SHP77 (cell line): ENCODE results near the gene PNMA6F.

Experiments
- DNase-seq, 2 experiments: peaks; one replicate each; lab custom pipeline; 2025; lab: John Stamatoyannopoulos, UW

PNMA6F gene

DNA sequence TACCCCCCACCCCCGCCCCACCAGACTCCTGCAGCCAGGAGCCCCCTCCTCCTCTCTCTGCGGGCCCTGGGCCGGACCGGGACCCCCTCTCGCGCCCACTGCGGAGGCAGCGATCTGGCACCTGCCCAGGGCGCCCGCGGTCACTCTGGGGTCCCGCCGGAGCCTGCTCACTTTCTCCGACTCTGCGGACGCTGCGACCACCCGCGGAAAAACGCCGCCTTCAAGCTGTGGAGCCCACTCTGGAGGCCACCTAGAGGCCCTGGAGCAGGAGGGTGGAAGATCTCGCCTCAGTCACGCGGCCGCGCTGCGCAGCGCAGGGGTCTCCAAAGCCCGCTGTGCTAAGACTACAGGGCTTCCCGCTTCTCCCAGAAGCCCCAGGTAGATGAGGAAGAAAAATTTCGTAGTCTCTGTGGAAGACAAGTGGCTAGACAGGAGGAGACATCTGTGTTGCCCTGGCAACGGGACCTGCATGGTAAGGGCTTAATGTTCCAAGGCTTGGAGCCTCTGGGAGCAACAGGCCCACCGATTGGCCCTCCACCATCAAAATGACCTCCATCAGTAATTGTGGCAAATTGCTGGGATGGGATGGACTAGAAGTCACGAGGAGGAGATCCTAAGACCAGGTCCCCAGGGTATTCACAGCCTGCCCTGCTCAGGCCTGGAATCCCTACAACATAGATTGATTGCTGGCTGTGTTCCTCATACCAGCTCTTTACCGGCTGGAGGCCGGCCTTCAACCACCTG, at the start of gene PNMA6F:
PNMA6F (minus strand) TSS at position 387 of the 744 bp plus-strand sequence. CDS start 1,093 bp downstream, outside the sequence.
- DNase-seq: no peak

DNA sequence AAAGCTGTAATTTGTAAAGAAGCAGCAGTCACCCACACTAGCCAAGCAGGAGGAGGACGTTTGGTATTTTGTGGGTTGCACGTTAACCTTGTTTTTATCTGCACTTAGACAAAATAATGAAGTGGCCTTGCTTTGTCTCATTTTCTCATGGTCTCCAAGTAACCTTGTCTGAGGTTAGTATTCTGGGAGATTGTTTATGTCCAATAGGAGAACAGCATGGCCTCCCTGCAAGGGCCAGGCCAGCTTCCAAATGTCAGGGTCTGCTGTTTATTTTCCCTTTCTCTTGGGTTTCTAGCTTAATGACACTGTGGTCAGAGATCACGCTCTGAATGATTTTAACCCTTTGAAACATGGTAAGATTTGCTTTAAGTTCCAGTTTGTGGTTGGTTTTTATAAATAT, 49.7 kb upstream of the PNMA6F start:
- no peak for DNase-seq

DNA sequence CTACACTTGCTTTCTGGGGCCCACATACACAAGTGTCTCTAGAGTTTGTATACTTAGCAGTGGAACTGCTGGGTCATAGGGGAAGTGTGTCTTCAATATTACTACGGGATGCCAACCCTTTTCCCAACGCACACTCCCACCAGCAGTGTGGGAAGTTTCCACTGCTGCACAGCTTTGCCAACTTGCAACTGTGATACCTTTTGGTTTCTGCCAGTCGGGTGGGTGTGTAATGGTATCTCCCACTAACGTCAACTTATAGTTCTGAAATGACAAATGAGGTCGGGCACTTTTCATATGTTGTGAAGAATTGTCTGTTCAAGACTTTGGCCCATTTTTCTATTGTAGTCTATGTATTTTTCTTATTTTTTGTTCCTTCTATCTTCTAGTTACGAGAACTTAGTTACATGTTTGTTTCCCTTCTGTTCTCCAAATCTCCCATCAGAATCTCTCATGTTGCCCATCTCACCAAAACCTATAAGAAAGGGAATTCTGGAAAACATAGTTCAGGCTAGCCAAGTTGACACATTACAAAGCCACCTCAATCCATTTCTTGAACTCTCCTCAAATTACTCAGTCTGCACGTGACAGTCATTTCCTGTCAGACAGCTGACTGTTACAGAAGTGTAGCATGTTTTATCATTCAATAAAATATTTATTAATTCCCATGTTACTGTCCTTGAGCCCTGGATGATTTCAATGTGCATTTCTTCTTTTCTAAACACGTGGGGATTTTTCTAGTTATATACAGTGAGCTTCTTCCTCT, 48.9 kb upstream of the PNMA6F start:
- DNase-seq: no peak

DNA sequence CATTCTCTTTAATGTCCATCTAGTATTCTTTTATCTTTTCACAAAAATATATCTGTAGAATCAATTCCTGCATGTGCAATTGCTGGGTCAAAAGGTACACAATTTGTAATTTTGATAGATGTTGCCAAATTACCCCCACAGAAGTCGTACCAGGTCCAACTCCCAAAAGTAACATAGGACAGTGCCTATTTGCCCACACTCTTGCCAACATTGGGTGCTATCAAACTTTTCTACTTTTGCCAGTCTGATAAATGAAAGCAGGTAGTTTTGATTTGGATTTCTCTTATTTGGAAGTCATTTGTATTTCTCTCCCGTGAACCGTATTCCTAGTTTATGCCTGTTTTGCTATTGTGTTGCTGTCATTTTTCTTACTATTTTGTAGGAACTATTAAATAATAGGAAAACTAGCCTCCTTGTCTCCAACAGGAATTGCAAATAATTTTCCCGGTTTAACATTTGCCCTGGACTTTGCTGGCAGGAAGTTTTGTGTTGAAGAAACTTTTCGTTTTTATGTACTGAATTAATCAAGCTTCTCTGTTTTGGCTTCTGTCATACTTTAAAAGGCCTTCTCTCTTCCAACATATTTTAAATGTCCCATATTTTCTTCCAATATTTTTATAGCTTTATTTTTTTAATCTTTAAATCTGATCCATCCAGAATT, 45.4 kb upstream of the PNMA6F start:
- DNase-seq: no peak

DNA sequence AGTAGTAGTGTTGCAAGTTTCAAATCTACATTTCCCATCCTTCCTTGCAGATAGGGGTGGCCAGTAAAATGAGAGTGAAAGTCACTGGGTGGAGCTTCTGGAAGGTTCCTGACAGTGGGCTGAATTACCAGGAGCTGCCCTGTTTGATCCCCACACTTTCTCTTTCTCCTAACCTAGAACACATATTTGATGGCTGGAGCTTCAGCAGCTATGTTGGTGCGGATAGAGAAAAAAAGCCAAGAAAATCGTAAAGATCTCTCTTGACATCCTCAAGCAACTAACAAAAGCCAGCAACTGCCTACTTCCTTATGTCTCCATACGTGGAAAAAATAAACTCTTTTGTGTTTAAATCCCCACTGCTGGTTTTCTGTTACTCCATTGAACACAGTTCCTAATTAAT, 44.6 kb upstream of the PNMA6F start:
- DNase-seq: no peak

DNA sequence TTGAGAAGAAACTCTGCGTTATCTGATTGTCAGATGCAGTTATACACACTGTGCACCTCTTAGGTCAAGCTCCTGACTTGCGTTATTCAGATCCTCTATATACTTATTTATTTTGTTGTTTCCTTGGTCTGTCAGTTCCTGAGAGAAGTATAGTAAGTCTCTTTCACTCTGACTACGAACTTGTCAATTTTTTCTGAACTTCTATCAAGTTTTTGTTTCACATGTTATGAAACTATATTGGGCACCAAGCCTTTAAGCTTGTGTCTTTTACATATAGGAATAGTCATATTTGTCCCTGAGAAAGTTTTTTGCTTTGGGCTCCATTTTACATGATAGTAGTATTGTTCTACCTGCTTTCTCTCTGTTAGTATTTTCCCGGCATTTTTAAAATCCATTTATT, 44.1 kb upstream of the PNMA6F start:
- no peak for DNase-seq

DNA sequence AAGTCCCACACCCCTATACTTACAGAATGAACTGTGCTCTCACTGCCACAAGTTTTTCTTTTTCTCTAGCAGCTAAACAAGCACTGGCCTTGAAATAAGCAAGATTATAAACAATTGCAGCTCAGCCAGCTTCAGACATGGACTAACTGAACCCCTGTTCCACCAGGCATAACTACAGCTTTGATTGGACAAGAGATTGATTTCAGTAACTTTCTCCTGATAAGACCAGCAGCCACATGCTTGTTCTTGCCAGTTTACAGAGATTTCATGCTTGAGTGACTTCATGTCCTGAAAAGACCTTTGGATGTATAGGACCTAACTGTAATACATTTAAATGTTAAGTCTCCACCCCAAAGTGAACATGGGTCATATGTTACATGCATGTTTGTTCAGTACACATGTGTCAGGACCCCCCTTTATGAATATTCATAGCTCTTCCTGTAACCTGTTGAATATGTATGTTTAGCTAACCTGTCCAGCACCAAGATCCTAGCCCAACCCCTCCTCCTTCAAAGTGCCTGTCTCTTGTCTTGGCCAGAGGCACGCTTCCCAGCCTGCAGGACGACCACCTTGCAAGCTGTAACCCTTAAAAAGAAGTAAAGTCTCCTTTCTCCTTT, 40.3 kb upstream of the PNMA6F start:
- DNase-seq: no peak

DNA sequence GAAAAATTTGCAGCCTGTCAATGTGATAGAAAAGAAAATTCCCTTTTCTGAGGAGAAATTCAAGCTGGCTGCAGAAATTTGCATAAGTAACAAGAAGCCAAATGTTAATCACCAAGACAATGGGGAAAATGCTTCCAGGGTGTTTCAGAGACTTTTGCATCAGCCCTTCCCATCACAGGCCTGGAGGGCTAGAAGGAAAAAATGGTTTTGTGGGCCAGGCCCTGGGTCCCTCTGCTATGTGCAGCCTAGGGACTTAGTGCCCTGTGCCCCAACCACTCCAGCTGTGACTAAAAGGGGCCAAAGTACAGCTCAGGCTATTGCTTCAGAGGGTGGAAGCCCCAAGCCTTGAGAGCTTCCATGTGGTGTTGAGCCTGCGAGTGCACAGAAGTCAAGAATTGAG, 36.3 kb upstream of the PNMA6F start:
- no peak for DNase-seq

DNA sequence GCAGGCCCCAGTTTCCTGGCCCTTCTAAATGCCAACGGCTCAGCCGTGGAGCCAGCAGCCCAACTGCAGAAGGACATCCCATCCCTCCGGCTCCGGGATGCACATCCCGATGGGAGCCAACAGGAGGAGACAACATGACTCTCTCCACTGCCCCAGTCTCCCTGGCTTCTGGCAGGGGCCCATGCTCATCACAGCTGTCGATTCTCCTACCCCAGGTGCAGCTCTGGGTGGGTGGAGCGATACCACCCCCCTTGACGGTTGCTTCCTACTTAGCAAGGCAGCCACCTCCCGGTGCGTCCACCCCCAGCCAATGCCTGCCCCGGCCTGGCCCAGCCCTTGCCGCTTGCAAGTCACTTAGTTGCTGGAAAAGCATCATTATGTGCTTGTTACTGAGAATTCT, 31.8 kb upstream of the PNMA6F start:
- no peak for DNase-seq

DNA sequence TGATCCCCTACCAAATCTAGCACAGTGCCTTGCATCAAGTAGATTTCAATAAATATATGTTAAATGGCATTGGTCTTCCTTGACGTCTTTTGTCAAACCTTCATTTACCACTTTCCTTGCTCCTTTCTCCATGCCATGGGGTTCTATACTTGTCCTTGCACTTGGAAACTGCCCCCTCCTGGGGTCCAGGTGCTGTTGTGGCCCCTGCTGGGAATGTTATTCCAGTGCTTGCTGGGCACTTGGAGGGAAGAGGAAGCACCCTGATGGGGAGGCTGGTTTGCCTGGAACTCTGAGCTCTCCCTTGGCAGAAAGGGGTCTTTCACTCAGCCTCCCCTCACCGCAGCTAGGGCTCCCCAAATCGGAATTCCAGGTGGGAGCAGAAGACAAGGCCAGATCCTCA, 31.3 kb upstream of the PNMA6F start:
- DNase-seq: no peak

DNA sequence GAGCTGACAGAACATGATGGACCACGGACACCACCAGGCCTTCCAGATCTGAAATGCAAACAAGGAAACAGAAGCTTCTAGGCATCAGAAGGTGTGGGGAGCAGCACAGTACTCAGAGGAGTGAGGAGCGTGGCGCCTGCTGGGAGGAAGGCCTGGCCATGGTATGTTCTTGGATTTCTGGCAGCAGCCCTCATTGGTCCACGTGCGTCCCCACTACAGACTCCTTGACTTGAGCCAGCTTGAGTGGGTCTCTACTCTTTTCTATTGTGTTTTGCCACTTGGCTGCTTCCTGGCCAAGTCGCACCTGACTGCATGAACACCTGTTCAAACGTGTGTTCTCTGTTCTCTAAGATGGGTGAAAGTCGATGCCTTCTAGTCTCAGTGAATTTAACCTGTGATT, 30.4 kb upstream of the PNMA6F start:
- DNase-seq: no peak

DNA sequence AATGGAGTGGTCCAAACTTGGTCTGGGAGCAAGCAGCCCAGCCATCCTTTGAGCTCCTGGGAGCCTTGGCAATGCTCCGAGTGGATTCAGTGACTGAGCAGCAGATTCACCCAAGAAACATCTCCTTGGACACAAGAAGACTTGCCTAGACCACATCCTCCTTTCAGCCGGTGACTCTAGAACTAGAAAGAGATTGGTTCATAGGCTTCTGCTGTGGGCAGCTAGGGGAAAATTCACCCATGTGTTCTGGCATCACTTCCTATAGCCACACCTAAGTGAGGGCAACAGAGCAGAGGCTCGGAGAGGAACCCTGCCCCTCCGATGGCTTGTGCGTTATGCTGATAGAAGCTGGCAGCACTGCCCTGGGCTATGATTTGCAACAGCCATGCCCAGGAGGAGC, 28.4 kb upstream of the PNMA6F start:
- no peak for DNase-seq

DNA sequence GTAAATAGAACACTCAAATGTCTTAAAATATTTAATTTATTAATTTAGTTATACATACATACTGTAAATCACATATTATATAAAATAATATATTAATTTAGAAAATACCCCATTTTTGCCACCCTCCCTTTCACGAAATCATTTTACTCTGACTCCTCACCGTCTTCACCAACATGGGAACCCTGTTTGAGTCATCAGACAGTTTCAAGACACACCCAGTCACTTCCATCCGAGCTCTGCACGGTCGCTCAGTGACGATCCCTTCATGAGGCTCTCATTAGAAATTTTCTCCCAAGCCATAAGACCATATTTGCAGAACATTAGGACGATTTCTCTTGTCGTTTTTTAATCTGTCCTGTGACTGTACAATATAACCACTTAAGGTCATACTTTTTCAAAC, 26.9 kb upstream of the PNMA6F start:
- no peak for DNase-seq

DNA sequence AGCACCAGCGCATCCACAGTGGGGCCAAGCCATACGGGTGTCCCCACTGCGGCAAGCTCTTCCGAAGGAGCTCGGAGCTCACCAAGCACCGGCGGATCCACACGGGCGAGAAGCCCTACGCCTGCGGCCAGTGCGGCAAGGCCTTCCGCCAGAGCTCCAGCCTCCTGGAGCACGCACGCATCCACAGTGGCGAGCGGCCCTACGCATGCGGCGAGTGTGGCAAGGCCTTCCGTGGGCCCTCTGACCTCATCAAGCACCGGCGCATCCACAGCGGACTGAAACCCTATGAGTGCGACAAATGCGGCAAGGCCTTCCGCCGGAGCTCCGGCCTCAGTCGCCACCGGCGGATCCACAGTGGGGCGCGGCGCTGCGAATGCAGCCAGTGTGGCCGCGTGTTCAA, 26.0 kb upstream of the PNMA6F start:
- no peak for DNase-seq

DNA sequence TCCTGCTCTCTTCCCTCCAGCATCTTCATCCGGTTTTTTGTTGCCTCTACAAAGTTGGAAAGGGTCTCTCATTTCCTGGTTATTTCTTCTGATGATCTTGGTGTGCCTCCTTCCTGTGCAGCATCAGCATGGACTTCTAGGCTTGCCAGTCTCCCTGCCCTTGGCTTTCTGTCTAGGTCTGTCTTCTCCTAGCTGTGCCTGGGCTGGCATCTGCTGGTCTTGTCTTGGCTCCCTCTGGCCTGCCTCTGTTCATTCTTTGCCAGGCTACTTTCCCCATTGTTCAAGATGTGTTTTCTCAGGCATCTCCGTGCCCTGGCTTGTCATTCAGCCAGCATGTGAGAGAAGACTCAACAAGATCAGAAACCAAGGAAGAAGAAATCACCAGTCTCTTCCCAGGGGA, 22.1 kb upstream of the PNMA6F start:
- DNase-seq: no peak

DNA sequence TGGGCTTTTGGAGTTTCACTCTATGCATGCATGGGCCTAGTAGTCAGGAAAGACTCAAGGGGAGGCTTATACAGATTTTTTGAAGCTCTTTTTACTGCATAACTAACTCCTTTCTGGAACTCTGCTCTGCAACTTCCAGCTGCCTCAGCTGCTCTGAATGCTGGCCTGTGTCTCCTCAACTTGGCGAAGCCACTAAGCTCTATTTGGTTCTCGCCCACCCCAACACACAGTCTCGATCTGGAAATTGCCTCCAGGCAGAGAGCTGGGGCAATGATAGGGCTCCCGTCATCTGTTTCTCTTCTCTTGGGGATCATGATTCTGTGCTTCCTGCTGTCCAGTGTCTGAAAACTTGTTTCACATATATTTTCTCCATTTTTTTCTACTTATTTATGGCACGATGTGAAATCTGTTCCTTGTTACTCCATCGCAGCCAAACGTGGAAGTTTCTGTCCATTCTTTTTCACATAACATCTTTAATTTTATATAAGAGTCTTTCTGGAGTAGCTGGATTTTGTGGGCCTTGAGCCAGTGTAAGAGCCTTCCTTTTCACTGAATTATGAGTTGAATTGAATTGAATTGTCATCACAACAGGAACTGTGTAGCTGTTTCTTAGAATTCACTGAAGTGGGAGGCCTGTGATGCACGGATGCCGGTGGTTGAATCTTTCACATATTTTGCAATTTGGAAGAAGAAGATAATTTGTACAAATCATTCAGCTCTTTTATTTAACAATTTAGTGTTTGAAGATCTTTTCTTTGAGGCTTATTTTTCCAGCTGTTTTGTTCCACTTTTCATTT, 21.4 kb upstream of the PNMA6F start:
- no peak for DNase-seq

DNA sequence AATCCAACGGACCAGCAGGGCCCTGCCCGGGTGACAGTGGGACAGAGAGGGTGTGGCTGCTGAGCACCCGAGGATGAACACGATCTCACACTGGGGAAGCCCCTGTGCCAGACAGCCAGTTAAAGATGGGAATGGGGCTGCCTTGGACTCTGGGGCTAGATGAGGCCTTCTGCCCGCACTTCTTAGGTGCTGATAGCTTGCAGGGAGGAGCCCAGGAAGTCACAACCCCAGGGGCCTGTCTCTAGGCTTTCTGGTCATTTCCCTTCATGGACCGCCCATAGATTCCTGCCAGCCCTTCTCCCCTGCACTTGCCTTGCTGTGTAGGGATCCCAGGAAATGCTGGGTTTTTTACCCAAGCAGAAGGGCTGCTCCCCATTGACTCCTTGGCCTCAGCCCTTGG, 18.5 kb upstream of the PNMA6F start:
- DNase-seq: no peak

DNA sequence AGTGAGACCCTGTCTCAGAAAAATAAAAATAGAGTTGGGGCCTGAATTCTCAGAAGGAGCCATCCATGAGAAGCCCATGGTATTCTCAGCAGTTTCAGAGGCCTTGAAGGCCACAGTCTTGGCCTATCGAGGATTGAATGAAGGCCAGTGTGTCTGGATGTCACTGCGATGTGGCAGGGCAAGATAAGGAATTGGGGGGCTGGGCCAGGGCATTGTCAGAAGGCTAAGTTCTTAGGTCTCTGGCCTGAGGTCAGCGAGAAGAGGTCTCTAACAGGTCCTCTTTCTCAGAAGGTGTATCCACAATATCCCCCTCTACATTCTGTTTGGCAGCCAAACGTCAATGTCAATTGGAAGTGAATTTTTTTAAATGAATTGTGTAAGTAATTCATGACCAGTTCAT, 18.1 kb upstream of the PNMA6F start:
- DNase-seq: no peak

DNA sequence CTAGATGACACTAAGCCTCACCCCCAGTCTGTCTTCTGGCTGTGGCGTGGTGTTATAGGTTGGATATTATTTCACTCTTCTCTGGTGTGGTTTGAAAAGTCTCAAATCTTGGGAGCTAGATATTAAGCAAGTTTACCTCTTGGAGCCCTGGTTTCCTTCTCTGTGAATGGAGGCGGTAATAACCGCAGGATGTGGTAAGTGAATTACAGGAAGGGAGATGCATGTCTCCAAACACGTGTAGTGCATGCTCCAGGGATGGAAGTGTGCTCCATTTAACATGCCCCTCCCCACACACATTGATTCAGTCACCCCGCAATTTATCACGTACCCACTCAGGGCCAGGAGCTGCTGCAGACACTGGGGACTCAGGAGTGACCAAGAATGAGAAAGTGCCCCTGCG, 17.3 kb upstream of the PNMA6F start:
- DNase-seq: no peak

DNA sequence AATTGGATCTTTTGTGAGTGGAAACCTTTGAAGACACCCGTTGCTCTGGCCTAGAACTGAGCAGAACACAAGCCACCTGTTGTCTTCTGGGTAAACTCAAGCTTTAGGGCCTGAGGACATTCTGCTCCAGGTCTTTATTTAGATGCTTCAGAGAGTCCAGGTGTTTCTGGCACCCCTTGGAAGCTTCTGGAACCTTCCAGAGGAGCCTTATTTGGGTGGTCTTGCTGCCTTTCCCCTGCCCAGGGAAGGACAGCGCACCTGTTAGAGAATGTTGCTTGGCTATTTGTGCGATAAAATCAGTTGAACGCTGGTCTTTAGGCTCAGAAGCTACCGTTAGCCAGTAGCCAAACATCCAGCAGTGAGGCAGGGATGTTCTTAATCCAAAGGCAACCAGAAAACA, 15.4 kb upstream of the PNMA6F start:
- DNase-seq: no peak

DNA sequence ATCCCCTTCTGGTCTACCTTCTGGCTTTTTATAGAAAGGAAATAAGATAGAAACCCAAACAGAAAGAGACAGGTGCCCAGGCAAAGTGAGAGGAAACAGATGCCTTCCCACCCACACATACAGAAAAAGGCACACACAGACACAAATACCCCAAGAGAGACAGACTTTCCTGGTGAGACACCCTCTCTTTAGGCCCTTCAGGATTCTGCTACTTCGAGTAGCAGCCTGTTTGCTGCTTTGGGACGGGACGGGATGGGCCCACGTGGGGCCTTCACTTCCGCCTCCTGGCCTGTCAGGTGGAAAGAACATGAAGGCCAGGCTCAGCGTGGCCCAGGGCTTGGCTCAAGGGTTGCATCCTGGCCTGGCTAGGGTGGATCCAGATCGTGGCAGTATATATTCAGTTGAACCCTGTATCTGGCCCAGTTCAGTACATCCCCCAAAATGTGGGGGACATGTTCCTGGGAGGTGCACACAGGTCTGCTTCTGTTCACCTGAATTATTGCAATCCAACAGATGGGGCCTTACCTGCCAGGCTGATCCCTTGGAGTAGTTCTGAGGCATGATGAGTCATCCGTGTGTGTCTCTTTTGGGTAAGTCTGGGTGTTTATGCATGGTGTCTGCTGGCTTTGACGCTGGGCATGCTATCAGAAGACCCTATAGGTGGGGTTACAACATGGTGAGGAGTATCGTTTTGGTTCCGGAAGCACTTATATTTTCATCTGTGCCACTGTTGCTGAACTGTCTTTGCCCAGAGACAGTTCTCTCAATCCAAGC, 14.7 kb upstream of the PNMA6F start:
- no peak for DNase-seq
